Measurements from ENCODE around the gene GLS.
A peak's percentile ranks its signal among the peaks of the same experiment; 100 is the strongest.

GLS gene
- long read RNA-seq, full-length matches to known transcripts, result 1 of 16 reads
- long read RNA-seq, partial matches to known transcripts, result 9 of 16 reads
- long read RNA-seq, other reads (novel, unspliced or antisense), result 6 of 16 reads

DNA sequence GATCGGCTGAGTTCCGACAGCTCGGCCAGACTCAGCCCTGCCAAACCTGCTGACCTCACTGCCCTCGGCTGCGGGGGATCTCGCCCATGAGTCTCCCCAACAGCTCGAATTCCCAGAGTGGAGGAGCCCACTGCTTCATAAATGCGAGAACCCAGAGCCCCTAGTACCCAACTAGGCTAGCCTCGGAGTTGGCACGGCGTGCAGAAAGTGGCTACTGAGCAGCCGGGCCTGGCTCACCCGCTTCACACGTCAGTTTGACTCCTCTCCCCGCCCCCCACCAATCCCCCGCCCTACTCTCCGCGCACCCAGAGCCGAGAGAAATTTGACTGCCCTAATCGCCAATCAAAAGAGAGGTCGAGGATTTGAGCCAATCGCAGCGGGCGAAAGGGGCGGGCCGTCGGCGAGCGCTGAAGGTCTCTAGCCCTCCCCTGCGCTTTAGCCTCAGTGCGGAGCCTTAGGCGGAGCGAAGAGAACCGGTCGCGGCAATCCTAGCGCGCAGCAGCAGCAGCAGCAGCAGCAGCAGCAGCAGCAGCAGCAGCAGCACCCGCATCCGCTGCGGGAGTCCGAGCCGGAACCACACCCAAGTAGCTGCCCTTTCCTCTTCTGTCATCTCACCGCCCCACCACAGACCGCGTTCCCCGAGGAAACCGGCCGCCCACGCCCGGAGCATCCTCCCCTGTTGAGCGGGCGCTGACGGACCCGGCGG, at the start of gene GLS:
TSS of gene GLS (plus strand) at position 444 of the 706 bp plus-strand sequence. CDS start 264 bp downstream, outside the sequence.
- Histone ChIP-seq H3K27ac (replicated peaks) (peak within 1 kb of the TSS; percentile 85), H3K4me3 (replicated peaks; ENCODE audit: insufficient read depth, low read length) (peak within 1 kb of the TSS; percentile 75), H3K27me3 (ENCODE audit: insufficient read depth, poor library complexity, severe bottlenecking) (no peaks in the 10 kb centered on the region)
- TF ChIP-seq POLR2AphosphoS5 (IDR thresholded peaks at IDR 0.05; ENCODE audit: low read depth) (peak; percentile 96), SPI1 (IDR thresholded peaks at IDR 0.05; ENCODE audit: borderline replicate concordance, low read depth) (no peak), GABPA (IDR thresholded peaks at IDR 0.05; ENCODE audit: low read depth) (no peak)
- TF ChIP-seq, protein P1, sequence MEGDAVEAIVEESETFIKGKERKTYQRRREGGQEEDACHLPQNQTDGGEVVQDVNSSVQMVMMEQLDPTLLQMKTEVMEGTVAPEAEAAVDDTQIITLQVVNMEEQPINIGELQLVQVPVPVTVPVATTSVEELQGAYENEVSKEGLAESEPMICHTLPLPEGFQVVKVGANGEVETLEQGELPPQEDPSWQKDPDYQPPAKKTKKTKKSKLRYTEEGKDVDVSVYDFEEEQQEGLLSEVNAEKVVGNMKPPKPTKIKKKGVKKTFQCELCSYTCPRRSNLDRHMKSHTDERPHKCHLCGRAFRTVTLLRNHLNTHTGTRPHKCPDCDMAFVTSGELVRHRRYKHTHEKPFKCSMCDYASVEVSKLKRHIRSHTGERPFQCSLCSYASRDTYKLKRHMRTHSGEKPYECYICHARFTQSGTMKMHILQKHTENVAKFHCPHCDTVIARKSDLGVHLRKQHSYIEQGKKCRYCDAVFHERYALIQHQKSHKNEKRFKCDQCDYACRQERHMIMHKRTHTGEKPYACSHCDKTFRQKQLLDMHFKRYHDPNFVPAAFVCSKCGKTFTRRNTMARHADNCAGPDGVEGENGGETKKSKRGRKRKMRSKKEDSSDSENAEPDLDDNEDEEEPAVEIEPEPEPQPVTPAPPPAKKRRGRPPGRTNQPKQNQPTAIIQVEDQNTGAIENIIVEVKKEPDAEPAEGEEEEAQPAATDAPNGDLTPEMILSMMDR (IDR thresholded peaks at IDR 0.05; ENCODE audit: insufficient read depth, low read length), result no peak
- TF ChIP-seq, protein P2, sequence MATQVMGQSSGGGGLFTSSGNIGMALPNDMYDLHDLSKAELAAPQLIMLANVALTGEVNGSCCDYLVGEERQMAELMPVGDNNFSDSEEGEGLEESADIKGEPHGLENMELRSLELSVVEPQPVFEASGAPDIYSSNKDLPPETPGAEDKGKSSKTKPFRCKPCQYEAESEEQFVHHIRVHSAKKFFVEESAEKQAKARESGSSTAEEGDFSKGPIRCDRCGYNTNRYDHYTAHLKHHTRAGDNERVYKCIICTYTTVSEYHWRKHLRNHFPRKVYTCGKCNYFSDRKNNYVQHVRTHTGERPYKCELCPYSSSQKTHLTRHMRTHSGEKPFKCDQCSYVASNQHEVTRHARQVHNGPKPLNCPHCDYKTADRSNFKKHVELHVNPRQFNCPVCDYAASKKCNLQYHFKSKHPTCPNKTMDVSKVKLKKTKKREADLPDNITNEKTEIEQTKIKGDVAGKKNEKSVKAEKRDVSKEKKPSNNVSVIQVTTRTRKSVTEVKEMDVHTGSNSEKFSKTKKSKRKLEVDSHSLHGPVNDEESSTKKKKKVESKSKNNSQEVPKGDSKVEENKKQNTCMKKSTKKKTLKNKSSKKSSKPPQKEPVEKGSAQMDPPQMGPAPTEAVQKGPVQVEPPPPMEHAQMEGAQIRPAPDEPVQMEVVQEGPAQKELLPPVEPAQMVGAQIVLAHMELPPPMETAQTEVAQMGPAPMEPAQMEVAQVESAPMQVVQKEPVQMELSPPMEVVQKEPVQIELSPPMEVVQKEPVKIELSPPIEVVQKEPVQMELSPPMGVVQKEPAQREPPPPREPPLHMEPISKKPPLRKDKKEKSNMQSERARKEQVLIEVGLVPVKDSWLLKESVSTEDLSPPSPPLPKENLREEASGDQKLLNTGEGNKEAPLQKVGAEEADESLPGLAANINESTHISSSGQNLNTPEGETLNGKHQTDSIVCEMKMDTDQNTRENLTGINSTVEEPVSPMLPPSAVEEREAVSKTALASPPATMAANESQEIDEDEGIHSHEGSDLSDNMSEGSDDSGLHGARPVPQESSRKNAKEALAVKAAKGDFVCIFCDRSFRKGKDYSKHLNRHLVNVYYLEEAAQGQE (IDR thresholded peaks at IDR 0.05; ENCODE audit: insufficient replicate concordance, low read depth), result peak; percentile 73
- peak; percentile 80 to 97 for DNase-seq (ENCODE audit: low read depth in 1 of 2, low spot score in 1 of 2)

DNA sequence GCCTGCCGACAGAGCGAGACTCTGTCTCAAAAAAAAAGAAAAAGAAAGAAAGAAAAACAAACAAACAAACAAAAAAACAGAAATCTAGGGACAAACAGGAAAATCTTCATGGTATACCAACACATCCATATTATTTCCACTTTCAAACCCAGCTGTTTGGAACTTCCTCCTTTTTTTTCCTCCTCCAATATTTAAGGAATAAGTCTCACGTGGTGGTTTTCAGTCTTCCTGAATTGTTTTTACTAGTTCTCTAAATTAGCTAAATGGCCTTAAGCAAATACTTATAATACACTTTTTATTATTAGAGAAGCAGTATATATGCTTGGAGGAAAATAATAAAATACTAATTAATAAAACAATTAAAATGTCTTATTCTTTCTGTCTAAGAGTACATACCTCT, 48.7 kb upstream of the GLS start:
- TF ChIP-seq GABPA (IDR thresholded peaks at IDR 0.05; ENCODE audit: low read depth) (no peak), POLR2AphosphoS5 (IDR thresholded peaks at IDR 0.05; ENCODE audit: low read depth) (no peak), SPI1 (IDR thresholded peaks at IDR 0.05; ENCODE audit: borderline replicate concordance, low read depth) (no peak)
- TF ChIP-seq, protein P2 (IDR thresholded peaks at IDR 0.05; ENCODE audit: insufficient replicate concordance, low read depth), result no peak
- TF ChIP-seq, protein P1 (IDR thresholded peaks at IDR 0.05; ENCODE audit: insufficient read depth, low read length), result no peak
- H3K4me3 ChIP-seq (replicated peaks; ENCODE audit: insufficient read depth, low read length), result no peak overlapping the region
- no peaks in the 10 kb centered on the region for H3K27me3 ChIP-seq (ENCODE audit: insufficient read depth, poor library complexity, severe bottlenecking)
- no peak overlapping the region for H3K27ac ChIP-seq (replicated peaks)
- DNase-seq (ENCODE audit: low read depth in 1 of 2, low spot score in 1 of 2), result no peak

DNA sequence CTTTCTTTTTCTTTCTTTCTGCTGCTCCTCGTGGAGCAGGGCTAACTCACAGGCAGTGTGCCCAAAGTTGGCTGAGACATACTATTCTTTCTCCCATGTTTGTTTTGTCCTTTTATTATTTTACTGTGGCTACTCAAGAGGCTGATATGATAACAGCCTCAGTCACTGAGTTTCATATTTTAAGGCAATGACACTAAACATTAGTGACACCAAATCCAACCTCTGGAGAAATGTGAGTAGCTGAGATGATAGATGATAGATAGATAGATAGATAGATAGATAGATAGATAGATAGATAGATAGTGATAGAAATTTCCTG, 45.8 kb upstream of the GLS start:
- Histone ChIP-seq H3K4me3 (replicated peaks; ENCODE audit: insufficient read depth, low read length) (no peak overlapping the region), H3K27ac (replicated peaks) (no peak overlapping the region), H3K27me3 (ENCODE audit: insufficient read depth, poor library complexity, severe bottlenecking) (no peaks in the 10 kb centered on the region)
- TF ChIP-seq, protein P1 (IDR thresholded peaks at IDR 0.05; ENCODE audit: insufficient read depth, low read length), result no peak
- TF ChIP-seq, protein P2 (IDR thresholded peaks at IDR 0.05; ENCODE audit: insufficient replicate concordance, low read depth), result no peak
- TF ChIP-seq SPI1 (IDR thresholded peaks at IDR 0.05; ENCODE audit: borderline replicate concordance, low read depth) (no peak), POLR2AphosphoS5 (IDR thresholded peaks at IDR 0.05; ENCODE audit: low read depth) (no peak), GABPA (IDR thresholded peaks at IDR 0.05; ENCODE audit: low read depth) (no peak)
- no peak for DNase-seq (ENCODE audit: low read depth in 1 of 2, low spot score in 1 of 2)
